A673 (cell line): Measurements from ENCODE around the gene LRRTM3. TPM values are rescaled to one million over a fixed set of nuclear protein-coding genes. Genes with fewer than 3 reads are reported as not detected.

Experiments used
- BruUV-seq: library from RNA; stranded (reverse); fragments of 400-500 nt; replicated peaks from 2 replicates; lab custom pipeline; 2021; lab: Mats Ljungman, UMichigan
- CTCF ChIA-PET: fragments of 300-600 bp; sonication (Branson Sonifier 250); formaldehyde crosslinking; loops from one replicate; lab custom pipeline; 2022; ENCODE audit warnings: antibody characterized with exemption; lab: Charles Lee
- POLR2A ChIA-PET: fragments of 300-600 bp; sonication (Branson Sonifier 250); formaldehyde crosslinking; loops from one replicate; lab custom pipeline; 2022; ENCODE audit warnings: antibody characterized with exemption; ENCODE audit not compliant: low non-redundant PET; lab: Charles Lee
- DNase-seq: peaks from one replicate; pipeline ENCODE4 v3.0.0-alpha.2; 2015; ENCODE audit warnings: low spot score
- H3K27ac ChIP-seq: fragments of 200-600 bp; sonication (generic); 2 replicates; pipeline ENCODE4 v1.5.1; 2016; ENCODE audit warnings: mixed run types, low read depth, mild to moderate bottlenecking, mixed read lengths, antibody characterized with exemption, low read length; ENCODE audit not compliant: poor library complexity, severe bottlenecking
- H3K27me3 ChIP-seq: fragments of 200-600 bp; sonication (generic); replicated peaks from 2 replicates; pipeline ENCODE4 v1.6.1; 2017; ENCODE audit warnings: mixed run types, low read depth, mild to moderate bottlenecking, mixed read lengths, antibody characterized with exemption, low read length; ENCODE audit not compliant: insufficient read depth, poor library complexity
- H3K36me3 ChIP-seq: fragments of 200-600 bp; sonication (generic); 2 replicates; pipeline ENCODE4 v1.6.1; 2016; ENCODE audit warnings: mixed run types, mild to moderate bottlenecking, mixed read lengths, antibody characterized with exemption, low read length; ENCODE audit not compliant: insufficient read depth, poor library complexity, severe bottlenecking
- H3K4me1 ChIP-seq: fragments of 200-600 bp; sonication (generic); 2 replicates; pipeline ENCODE4 v1.6.1; 2017; ENCODE audit warnings: mixed run types, mild to moderate bottlenecking, mixed read lengths, antibody characterized with exemption, low read length; ENCODE audit not compliant: insufficient read depth, poor library complexity, severe bottlenecking
- H3K4me3 ChIP-seq: fragments of 200-600 bp; sonication (generic); 2 replicates; pipeline ENCODE4 v1.5.1; 2016; ENCODE audit warnings: low read depth, mixed run types, mild to moderate bottlenecking, mixed read lengths, low read length; ENCODE audit not compliant: poor library complexity, severe bottlenecking
- H3K9me3 ChIP-seq: fragments of 200-600 bp; sonication (generic); 2 replicates; pipeline ENCODE4 v1.6.1; 2016; ENCODE audit warnings: mixed run types, low read depth, mild to moderate bottlenecking, mixed read lengths, antibody characterized with exemption, low read length; ENCODE audit not compliant: poor library complexity, severe bottlenecking
- CTCF ChIP-seq: fragments of 300-800, 200-600 bp; sonication (generic); conservative IDR thresholded peaks from 2 replicates; pipeline ENCODE4 v1.5.1; 2017; ENCODE audit warnings: low read depth, mild to moderate bottlenecking, antibody characterized with exemption, low read length, moderate library complexity, mixed read lengths
- EZH2 ChIP-seq: fragments of 200-600 bp; sonication (generic); IDR thresholded peaks from 2 replicates; pipeline ENCODE4 v1.6.1; 2017; ENCODE audit warnings: borderline replicate concordance, low read depth, mild to moderate bottlenecking, mixed read lengths, antibody characterized with exemption, low read length; ENCODE audit not compliant: poor library complexity, severe bottlenecking
- intact Hi-C: fragments of 100-400 bp; cut with micrococcal nuclease; formaldehyde crosslinking; loops from one replicate; pipeline ENCODE4 v1.10.0; 2022; ENCODE audit not compliant: unreplicated experiment
- total RNA-seq: library from RNA; stranded (reverse); gene quantifications from 2 replicates; pipeline ENCODE4 v1.2.3, GENCODE V29; 2021

LRRTM3 gene
- total RNA-seq, 1 experiment from 2014 or later, result not detected

GRCh38 chr10:66931949-66932343, 6.1 kb downstream of the LRRTM3 start:
- POLR2A ChIA-PET, result no interaction called here
- intact Hi-C loops, result loop anchor here (5.0 kb wide), 2 partner anchors 590 to 750 kb away; no protein-coding TSS in a partner anchor
- no peaks in the 10 kb centered on the region for H3K4me1 ChIP-seq
- TF ChIP-seq CTCF (no peak), EZH2 (no peak)
- no peak for DNase-seq
- peaks cover 36% of the 10 kb centered on the region for H3K27me3 ChIP-seq
- H3K27ac ChIP-seq, result no peak overlapping the region
- no peaks in the 10 kb centered on the region for H3K9me3 ChIP-seq
- no peak overlapping the region for H3K4me3 ChIP-seq
- BruUV-seq, result no TSS peak
- no peaks in the 10 kb centered on the region for H3K36me3 ChIP-seq
- CTCF ChIA-PET, result interaction anchor here (1.1 kb wide), 1 partner anchor 13 kb away, joined by 4 read pairs; no protein-coding TSS in a partner anchor

DNA sequence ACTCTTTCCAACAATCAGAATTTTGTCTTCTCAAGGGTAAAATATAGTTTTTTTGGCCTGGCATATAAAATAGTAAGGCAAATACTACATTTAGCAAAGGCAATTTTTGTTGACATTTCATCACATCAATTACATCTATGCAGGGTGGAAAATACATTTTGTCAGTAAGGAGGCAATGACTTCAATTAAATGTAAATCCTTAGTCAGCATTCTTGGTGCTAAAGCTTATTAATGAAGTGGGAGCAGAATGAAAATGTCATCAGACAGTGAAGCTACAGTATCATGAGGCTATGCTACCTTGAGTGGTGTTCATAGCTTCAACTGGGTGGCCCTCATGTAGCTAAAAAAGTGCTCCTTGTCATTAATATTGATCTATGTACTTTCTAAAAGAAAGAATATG, 8.9 kb downstream of the LRRTM3 start:
- H3K4me1 ChIP-seq, result no peaks in the 10 kb centered on the region
- no peak overlapping the region for H3K27ac ChIP-seq
- peaks cover 8% of the 10 kb centered on the region for H3K27me3 ChIP-seq
- intact Hi-C loops, result loop anchor here (5.0 kb wide), 2 partner anchors 588 to 752 kb away; no protein-coding TSS in a partner anchor
- ChIA-PET CTCF (no interaction called here), POLR2A (no interaction called here)
- TF ChIP-seq CTCF (no peak), EZH2 (no peak)
- H3K36me3 ChIP-seq, result no peaks in the 10 kb centered on the region
- no peak overlapping the region for H3K4me3 ChIP-seq
- BruUV-seq, result no TSS peak
- H3K9me3 ChIP-seq, result no peaks in the 10 kb centered on the region
- DNase-seq, result no peak

DNA sequence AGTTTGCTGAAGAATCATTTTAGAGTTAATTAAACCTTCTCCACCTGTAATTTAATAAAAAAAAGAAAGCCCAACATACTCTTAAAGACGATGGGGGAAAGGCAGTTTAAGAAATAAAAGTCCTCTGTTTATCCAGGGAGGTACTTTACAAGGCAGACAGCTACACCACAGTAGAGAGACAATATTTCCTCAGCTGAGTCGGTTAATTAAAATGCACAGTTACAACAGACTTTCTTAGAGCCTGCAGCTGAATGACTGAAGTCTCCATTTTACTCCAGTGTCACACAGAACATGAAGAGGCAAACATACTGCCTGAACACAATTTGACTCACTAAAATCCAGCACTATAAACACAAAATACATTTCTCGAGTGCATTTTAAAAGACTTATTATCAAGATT, 15.1 kb downstream of the LRRTM3 start:
- ChIA-PET POLR2A (no interaction called here), CTCF (no interaction called here)
- Histone ChIP-seq H3K27me3 (no peaks in the 10 kb centered on the region), H3K4me3 (no peak overlapping the region), H3K36me3 (no peaks in the 10 kb centered on the region), H3K9me3 (no peaks in the 10 kb centered on the region), H3K4me1 (no peaks in the 10 kb centered on the region), H3K27ac (no peak overlapping the region)
- intact Hi-C loops, result no loop called here
- DNase-seq, result no peak
- no TSS peak for BruUV-seq
- no peak for TF ChIP-seq CTCF
- no peak for TF ChIP-seq EZH2
